ENCODE data around the gene P3H3.

P3H3 gene

DNA sequence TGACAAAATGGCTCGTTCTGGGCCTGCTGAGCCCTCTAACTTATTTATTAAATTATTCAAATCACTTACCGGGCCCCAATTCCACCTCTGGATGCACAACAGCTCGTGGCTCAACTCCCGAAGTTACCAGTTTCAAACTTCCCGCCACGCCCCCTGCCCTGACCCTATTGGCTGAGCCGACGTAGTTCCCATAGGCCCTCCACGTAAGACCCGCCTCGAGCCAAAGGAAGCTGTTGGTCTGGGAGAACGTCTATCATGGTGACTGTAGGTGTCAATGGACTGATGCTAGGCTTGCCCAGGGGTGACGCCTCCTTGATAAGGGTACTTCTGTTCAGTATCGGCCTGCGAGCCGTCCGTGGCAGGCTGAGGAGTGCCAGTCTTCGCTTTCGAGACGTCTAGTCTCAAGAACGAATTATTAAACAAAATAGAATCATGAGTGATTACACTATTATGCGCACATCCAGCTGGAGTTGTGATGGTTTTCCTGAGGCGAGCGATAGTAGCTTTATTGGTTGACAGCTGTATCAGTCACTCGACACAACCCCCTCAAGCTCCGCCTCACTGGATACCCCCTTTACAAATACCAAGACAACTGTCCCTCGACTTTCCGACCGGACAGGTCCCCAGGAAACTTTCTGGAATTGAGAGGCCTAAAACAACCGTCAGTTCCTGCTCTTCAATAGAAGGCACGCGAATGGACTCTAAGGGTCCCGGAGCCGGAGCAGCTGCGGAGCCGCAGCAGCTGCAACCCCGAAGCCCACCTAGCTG lies 23.1 kb downstream of the P3H3 start, which contains the start of gene CDCA3:
Gene CDCA3 (minus strand): TSS at position 134 of the 768 bp plus-strand sequence. CDS start 334 bp downstream, outside the sequence.
- H3K4me3 ChIP-seq (replicated peaks; ENCODE audit: low read depth, low read length): peak within 1 kb of the TSS; percentile 95
- peak; percentile 88 for DNase-seq (ENCODE audit: extremely low read depth, insufficient read length)
- H3K36me3 ChIP-seq (ENCODE audit: control insufficient read depth, insufficient read depth, low read length): peaks cover 14% of the 10 kb centered on the region
- H3K27me3 ChIP-seq (replicated peaks; ENCODE audit: control insufficient read depth, insufficient read depth, low read length): no peaks in the 10 kb centered on the region
- TF ChIP-seq, protein P1, sequence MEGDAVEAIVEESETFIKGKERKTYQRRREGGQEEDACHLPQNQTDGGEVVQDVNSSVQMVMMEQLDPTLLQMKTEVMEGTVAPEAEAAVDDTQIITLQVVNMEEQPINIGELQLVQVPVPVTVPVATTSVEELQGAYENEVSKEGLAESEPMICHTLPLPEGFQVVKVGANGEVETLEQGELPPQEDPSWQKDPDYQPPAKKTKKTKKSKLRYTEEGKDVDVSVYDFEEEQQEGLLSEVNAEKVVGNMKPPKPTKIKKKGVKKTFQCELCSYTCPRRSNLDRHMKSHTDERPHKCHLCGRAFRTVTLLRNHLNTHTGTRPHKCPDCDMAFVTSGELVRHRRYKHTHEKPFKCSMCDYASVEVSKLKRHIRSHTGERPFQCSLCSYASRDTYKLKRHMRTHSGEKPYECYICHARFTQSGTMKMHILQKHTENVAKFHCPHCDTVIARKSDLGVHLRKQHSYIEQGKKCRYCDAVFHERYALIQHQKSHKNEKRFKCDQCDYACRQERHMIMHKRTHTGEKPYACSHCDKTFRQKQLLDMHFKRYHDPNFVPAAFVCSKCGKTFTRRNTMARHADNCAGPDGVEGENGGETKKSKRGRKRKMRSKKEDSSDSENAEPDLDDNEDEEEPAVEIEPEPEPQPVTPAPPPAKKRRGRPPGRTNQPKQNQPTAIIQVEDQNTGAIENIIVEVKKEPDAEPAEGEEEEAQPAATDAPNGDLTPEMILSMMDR (IDR thresholded peaks at IDR 0.05; ENCODE audit: insufficient read depth, low read length, poor library complexity, severe bottlenecking): no peak

- no peaks in the 10 kb centered on the region for H3K27me3 ChIP-seq (replicated peaks; ENCODE audit: control insufficient read depth, insufficient read depth, low read length)
- H3K4me3 ChIP-seq (replicated peaks; ENCODE audit: low read depth, low read length): peak within 1 kb of the TSS; percentile 95
- peak; percentile 100 for DNase-seq (ENCODE audit: extremely low read depth, insufficient read length)
- TF ChIP-seq, protein P1 (IDR thresholded peaks at IDR 0.05; ENCODE audit: insufficient read depth, low read length, poor library complexity, severe bottlenecking): no peak
- H3K36me3 ChIP-seq (ENCODE audit: control insufficient read depth, insufficient read depth, low read length): peaks cover 18% of the 10 kb centered on the region
Observed at GRCh38 chr12:6851921-6852650, 23.9 kb downstream of the P3H3 start, which contains the start of gene USP5. USP5 (plus strand) TSS chr12:6852150; CDS start chr12:6852180, 30 bp downstream.

DNA sequence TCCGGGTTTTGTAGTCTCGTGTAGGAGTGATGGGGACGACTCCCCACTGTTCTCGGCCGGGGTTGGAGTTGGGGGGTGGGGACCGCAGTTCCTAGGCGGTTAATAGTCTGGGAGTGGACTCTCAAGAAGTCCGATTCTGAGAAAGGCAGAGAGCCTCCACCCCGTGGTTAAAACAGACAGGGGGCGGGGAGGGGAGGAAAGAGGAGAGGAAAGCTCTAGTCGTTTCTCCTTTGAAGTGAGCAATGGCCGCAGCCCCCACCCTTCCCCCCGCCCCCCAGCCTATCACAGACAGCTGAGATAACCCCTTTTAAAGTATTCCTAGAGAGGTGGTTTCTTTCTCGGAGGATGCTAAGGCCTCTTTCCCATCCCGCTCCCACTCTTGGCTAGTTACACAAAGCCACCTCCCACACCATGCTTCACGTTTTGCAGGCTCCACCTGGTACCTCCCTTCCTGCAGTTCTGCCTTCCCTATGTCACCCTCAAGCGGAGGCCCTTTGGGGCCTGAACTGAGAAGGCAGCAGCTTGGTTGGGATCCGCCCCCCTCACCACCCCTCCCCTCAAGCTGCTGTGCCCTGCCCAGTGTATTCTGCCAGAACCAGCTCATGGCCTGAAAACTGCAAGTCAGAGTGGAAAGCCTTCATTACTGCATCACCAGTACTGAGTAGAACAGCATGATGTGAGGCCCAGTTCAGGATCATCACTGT lies 24.6 kb downstream of the P3H3 start:
- Histone ChIP-seq H3K27me3 (replicated peaks; ENCODE audit: control insufficient read depth, insufficient read depth, low read length) (no peaks in the 10 kb centered on the region), H3K4me3 (replicated peaks; ENCODE audit: low read depth, low read length) (peak overlapping the region; percentile 80), H3K36me3 (ENCODE audit: control insufficient read depth, insufficient read depth, low read length) (peaks cover 23% of the 10 kb centered on the region)
- TF ChIP-seq, protein P1 (IDR thresholded peaks at IDR 0.05; ENCODE audit: insufficient read depth, low read length, poor library complexity, severe bottlenecking): no peak
- DNase-seq (ENCODE audit: extremely low read depth, insufficient read length): peak; percentile 51

GRCh38 chr12:6853626-6854025 lies 25.4 kb downstream of the P3H3 start:
- Histone ChIP-seq H3K4me3 (replicated peaks; ENCODE audit: low read depth, low read length) (peak overlapping the region; percentile 80; the same call in 1 of the 2 replicates), H3K36me3 (ENCODE audit: control insufficient read depth, insufficient read depth, low read length) (peaks cover 26% of the 10 kb centered on the region), H3K27me3 (replicated peaks; ENCODE audit: control insufficient read depth, insufficient read depth, low read length) (no peaks in the 10 kb centered on the region)
- TF ChIP-seq, protein P1 (IDR thresholded peaks at IDR 0.05; ENCODE audit: insufficient read depth, low read length, poor library complexity, severe bottlenecking): no peak
- no peak for DNase-seq (ENCODE audit: extremely low read depth, insufficient read length)

GRCh38 chr12:6854036-6854435 lies 25.8 kb downstream of the P3H3 start:
- H3K4me3 ChIP-seq (replicated peaks; ENCODE audit: low read depth, low read length): no peak overlapping the region
- TF ChIP-seq, protein P1 (IDR thresholded peaks at IDR 0.05; ENCODE audit: insufficient read depth, low read length, poor library complexity, severe bottlenecking): no peak
- peaks cover 28% of the 10 kb centered on the region for H3K36me3 ChIP-seq (ENCODE audit: control insufficient read depth, insufficient read depth, low read length)
- DNase-seq (ENCODE audit: extremely low read depth, insufficient read length): no peak
- no peaks in the 10 kb centered on the region for H3K27me3 ChIP-seq (replicated peaks; ENCODE audit: control insufficient read depth, insufficient read depth, low read length)

Measured in GM06990 (cell line).